HG02763 (cell line): ENCODE data around the gene USP5.

ENCODE experiments used
- ATAC-seq: cut with Tn5 transposase; IDR thresholded peaks from one replicate; pipeline ENCODE4 v1.9.1; 2021; ENCODE audit warnings: mild to moderate bottlenecking, moderate library complexity; ENCODE audit not compliant: unreplicated experiment

USP5 gene

GRCh38 chr12:6851921-6852650 lies at the start of gene USP5:
TSS of gene USP5 (plus strand) at chr12:6852150. CDS start at chr12:6852180, 30 bp downstream.
- peak; percentile 71 for ATAC-seq

- no peak for ATAC-seq
These were observed 44.8 kb upstream of the USP5 start for GRCh38 chr12:6807170-6807569.

- no peak for ATAC-seq
These were observed 42.9 kb upstream of the USP5 start for GRCh38 chr12:6809056-6809455.

- ATAC-seq = no peak
These were observed 41.2 kb upstream of the USP5 start for GRCh38 chr12:6810758-6811157.

- no peak for ATAC-seq
These were observed 38.6 kb upstream of the USP5 start for GRCh38 chr12:6813363-6813762.

- ATAC-seq = no peak
These were observed 35.4 kb upstream of the USP5 start for GRCh38 chr12:6816598-6816997.

- no peak for ATAC-seq
These were observed 34.9 kb upstream of the USP5 start for GRCh38 chr12:6817098-6817497.

GRCh38 chr12:6817662-6818157 lies 34.2 kb upstream of the USP5 start:
- no peak for ATAC-seq

- ATAC-seq = no peak
These were observed 33.7 kb upstream of the USP5 start for GRCh38 chr12:6818222-6818621.

GRCh38 chr12:6818645-6819044 lies 33.3 kb upstream of the USP5 start:
- no peak for ATAC-seq

- no peak for ATAC-seq
These were observed 32.6 kb upstream of the USP5 start for GRCh38 chr12:6819106-6820030.

GRCh38 chr12:6820166-6820565 lies 31.8 kb upstream of the USP5 start:
- ATAC-seq = no peak

GRCh38 chr12:6821591-6822425 lies 30.1 kb upstream of the USP5 start, which contains the start of gene GPR162:
TSS of gene GPR162 (plus strand) at chr12:6821821. CDS start at chr12:6823899, 2,078 bp downstream.
- ATAC-seq = no peak

GRCh38 chr12:6822426-6823135 lies 29.4 kb upstream of the USP5 start:
- no peak for ATAC-seq

- ATAC-seq = no peak
These were observed 28.5 kb upstream of the USP5 start for GRCh38 chr12:6823182-6824084.

GRCh38 chr12:6824085-6824775 lies 27.7 kb upstream of the USP5 start:
- no peak for ATAC-seq

GRCh38 chr12:6824901-6825381 lies 27.0 kb upstream of the USP5 start:
- ATAC-seq = no peak

GRCh38 chr12:6825398-6826124 lies 26.4 kb upstream of the USP5 start:
- no peak for ATAC-seq
